Adrenal gland (tissue), 12 donors: ENCODE data around the gene HCRTR2. TPM values are rescaled to one million over a fixed set of nuclear protein-coding genes. Genes with fewer than 3 reads are reported as not detected.

Experiments
- DNase-seq, 7 donors: peaks; one replicate each; pipeline ENCODE4 v3.0.0-alpha.2; 2019 to 2020
- H3K27ac ChIP-seq, 5 donors: fragments of 200-600 bp; sonication (generic) in 4 of 5; 1 replicate in 3 of 5; 2 replicates in 2 of 5; pipeline versions ENCODE4 v1.5.1 to v1.8.0; 2016 to 2020; ENCODE audit warnings: mild to moderate bottlenecking in 1 of 5
- H3K27me3 ChIP-seq: fragments of 200-600 bp; 2 replicates; pipeline ENCODE4 v1.8.0; 2021
- H3K36me3 ChIP-seq, 2 donors: fragments of 200-600 bp; replicated peaks in 1 of 2; 1 replicate in 1 of 2; 2 replicates in 1 of 2; pipeline versions ENCODE4 v1.5.1 to v1.8.0; 2018 to 2022
- H3K4me1 ChIP-seq, 2 donors: fragments of 200-600 bp; replicated peaks in 1 of 2; 1 replicate in 1 of 2; 2 replicates in 1 of 2; pipeline versions ENCODE4 v1.5.1 to v1.8.0; 2018 to 2021
- H3K4me3 ChIP-seq, 4 donors: fragments of 200-600 bp; sonication (generic) in 3 of 4; one replicate each; pipeline ENCODE4 v1.5.1; 2016 to 2018
- H3K9me3 ChIP-seq, 3 donors: fragments of 200-600 bp; sonication (generic) in 1 of 3; replicated peaks in 1 of 3; 1 replicate in 2 of 3; 2 replicates in 1 of 3; pipeline versions ENCODE4 v1.5.1 to v1.8.0; 2016 to 2021
- CTCF ChIP-seq, 6 experiments: fragments of 450-650 bp in 4 of 6; fragments of 200-600 bp in 2 of 6; sonication (generic) in 1 of 6; IDR thresholded peaks; 1 replicate in 5 of 6; 2 replicates in 1 of 6; pipeline versions ENCODE4 v1.5.1 to v1.8.0; 2016 to 2021; ENCODE audit warnings: antibody characterized with exemption in 6 of 6, mild to moderate bottlenecking in 2 of 6, moderate library complexity in 1 of 6
- POLR2A ChIP-seq, 2 donors: fragments of 450-650 bp; IDR thresholded peaks; one replicate each; pipeline ENCODE4 v1.6.1; 2017; ENCODE audit warnings: antibody characterized with exemption in 2 of 2, mild to moderate bottlenecking in 2 of 2, moderate library complexity in 1 of 2
- WGBS, 4 donors: extraction: QIAGEN DNeasy Blood & Tissue Kit in 2 of 4; methylation state at CpG; one replicate each; pipeline versions ENCODE4 v1.1.5 to v1.1.7; 2013 to 2017; 5-methylcytosine and 5-hydroxymethylcytosine counted together
- intact Hi-C, 2 donors: fragments of 100-400 bp; cut with DNase I; formaldehyde crosslinking; loops; one replicate each; pipeline versions ENCODE4 v1.14.1 to v1.15.0; 2022 to 2023
- polyA plus RNA-seq, 3 donors: library from polyadenylated mRNA; stranded (reverse); fragments of 200-250 nt in 2 of 3; fragments of 350-450 nt in 1 of 3; fragmentation: Illumina TruSeq in 1 of 3; extraction: RNeasy Lipid Tissue Mini Kit (QIAGEN cat#74804) in 1 of 3; gene quantifications; one replicate each; pipeline ENCODE4 v1.2.3, GENCODE V29; 2013 to 2014
- total RNA-seq, 9 donors: library from RNA; depleted of rRNA in 4 of 9; stranded (reverse); fragments of >200 nt in 4 of 9; fragments of 120-200 nt in 1 of 9; fragmentation: NEBNext Ultra II Directional in 1 of 9; extraction: Animal tissue kit (Norgen Biotek cat#: 25700) in 1 of 9; gene quantifications; one replicate each; pipeline versions ENCODE4 v1.1.0 to v1.2.4, GENCODE V29; 2013 to 2023
- donor health status: healthy with polysubstance abuse.
- donor health status: Bipolar disorder and iron deficiency.
- donor health status: DM: yes; HTN: yes; CAD: no.
- donor health status: DM: no; HTN: no; CAD: no.
- donor health status: DM: no; HTN: no; CAD: no.
- donor health status: DM: yes; HTN: yes; CAD: no.

HCRTR2 gene
- total and polyA plus RNA-seq, 12 donors: 0.03 to 4.8 (median 0.41) TPM; not detected in 9

- Histone ChIP-seq H3K27me3 (no peaks in the 10 kb centered on the region), H3K4me3 (no peak overlapping the region), H3K9me3 (no peaks in the 10 kb centered on the region), H3K36me3 (no peaks in the 10 kb centered on the region), H3K4me1 (no peaks in the 10 kb centered on the region), H3K27ac (no peak overlapping the region)
- intact Hi-C loops: no loop called here
- TF ChIP-seq CTCF (IDR thresholded peaks at IDR 0.05): no peak
- no peak for TF ChIP-seq POLR2A (IDR thresholded peaks at IDR 0.05)
- 46 to 68% (median 55%) methylated on average over 3 to 7 of the region's 7 CpGs for WGBS, 4 donors
- no peak for DNase-seq
Observed at GRCh38 chr6:55182016-55182650, 7.8 kb downstream of the HCRTR2 start.

GRCh38 chr6:55184782-55185530 is 10.6 kb downstream of the HCRTR2 start:
- Histone ChIP-seq H3K27me3 (no peaks in the 10 kb centered on the region), H3K9me3 (no peaks in the 10 kb centered on the region), H3K36me3 (no peaks in the 10 kb centered on the region), H3K27ac (no peak overlapping the region), H3K4me3 (no peak overlapping the region), H3K4me1 (no peaks in the 10 kb centered on the region)
- no peak for DNase-seq
- WGBS, 4 donors: 58 to 67% (median 61%) methylated on average over 4 of the region's 4 CpGs
- intact Hi-C loops: no loop called here
- TF ChIP-seq POLR2A (IDR thresholded peaks at IDR 0.05) (no peak), CTCF (IDR thresholded peaks at IDR 0.05) (no peak)

- Histone ChIP-seq H3K4me1 (no peaks in the 10 kb centered on the region), H3K4me3 (no peak overlapping the region), H3K27me3 (no peaks in the 10 kb centered on the region), H3K36me3 (no peaks in the 10 kb centered on the region), H3K9me3 (no peaks in the 10 kb centered on the region), H3K27ac (no peak overlapping the region)
- no peak for DNase-seq
- no peak for TF ChIP-seq CTCF (IDR thresholded peaks at IDR 0.05)
- no peak for TF ChIP-seq POLR2A (IDR thresholded peaks at IDR 0.05)
- intact Hi-C loops: no loop called here
Observed at GRCh38 chr6:55198715-55199114, 24.4 kb downstream of the HCRTR2 start.

GRCh38 chr6:55199239-55199638 is 24.9 kb downstream of the HCRTR2 start:
- DNase-seq: no peak
- intact Hi-C loops: no loop called here
- H3K27me3 ChIP-seq: no peaks in the 10 kb centered on the region
- H3K36me3 ChIP-seq: no peaks in the 10 kb centered on the region
- no peak overlapping the region for H3K27ac ChIP-seq
- no peaks in the 10 kb centered on the region for H3K9me3 ChIP-seq
- no peak overlapping the region for H3K4me3 ChIP-seq
- no peak for TF ChIP-seq POLR2A (IDR thresholded peaks at IDR 0.05)
- no peak for TF ChIP-seq CTCF (IDR thresholded peaks at IDR 0.05)
- H3K4me1 ChIP-seq: no peaks in the 10 kb centered on the region
